GM04504 (cell line): ENCODE data around the gene ASB13.

ENCODE experiments used
- DNase-seq: peaks from one replicate; pipeline ENCODE4 v3.0.0-alpha.2; 2012; ENCODE audit warnings: low read depth

The ASB13 gene

GRCh38 chr10:5589011-5589660 is 77.3 kb downstream of the ASB13 start:
- no peak for DNase-seq
